ENCODE results near the gene C10orf105. TPM values are rescaled to one million over a fixed set of nuclear protein-coding genes. Genes with fewer than 3 reads are reported as not detected.
A peak's percentile ranks its signal among the peaks of the same experiment; 100 is the strongest.

C10orf105 gene
- total RNA-seq, 1 donor = under 0.01 TPM

DNA sequence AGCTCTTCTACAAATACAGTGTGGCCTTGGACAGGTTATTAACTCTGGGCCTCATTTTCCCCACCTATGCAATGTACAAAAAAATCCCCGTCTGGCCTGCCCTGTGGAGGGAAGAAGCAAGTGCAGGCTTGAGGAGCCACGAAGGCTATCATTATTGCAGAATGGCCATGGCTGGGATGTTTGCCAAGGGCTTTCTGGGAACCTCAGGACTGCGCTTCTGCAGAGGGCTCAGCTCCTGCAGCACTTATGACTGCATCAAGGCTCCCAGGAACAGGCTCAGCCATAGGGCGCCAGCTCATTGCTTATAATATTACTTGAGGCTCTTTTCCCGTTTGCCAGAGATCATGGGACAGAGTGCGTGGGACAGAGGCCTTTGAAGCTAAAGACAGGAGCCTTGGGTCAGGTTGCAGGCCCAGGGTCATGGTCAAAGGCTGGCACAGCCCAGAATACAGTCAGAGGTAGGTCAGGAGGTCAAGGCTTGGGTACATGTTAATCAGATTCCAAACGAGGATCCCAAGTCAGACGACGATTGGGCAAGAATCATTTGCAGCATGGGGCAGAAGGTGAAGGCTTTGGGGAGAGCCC lies 20.6 kb upstream of the C10orf105 start:
- H3K9me3 ChIP-seq (ENCODE audit: low read depth, low read length) = peaks cover 6% of the 10 kb centered on the region
- H3K36me3 ChIP-seq (ENCODE audit: insufficient read depth, low read length) = no peaks in the 10 kb centered on the region
- no peak overlapping the region for H2AFZ ChIP-seq (ENCODE audit: low read length)
- no peaks in the 10 kb centered on the region for H4K20me1 ChIP-seq (ENCODE audit: insufficient read depth, low read length)
- peak; percentile 94 for DNase-seq (ENCODE audit: insufficient read length, low spot score, missing footprints)
- H3K4me2 ChIP-seq (ENCODE audit: insufficient read depth, low read length) = no peak overlapping the region
- no peaks in the 10 kb centered on the region for H3K27me3 ChIP-seq (ENCODE audit: insufficient read depth, low read length)
- H3K27ac ChIP-seq (ENCODE audit: low read depth, low read length) = no peak overlapping the region
- no peaks in the 10 kb centered on the region for H3K4me1 ChIP-seq (ENCODE audit: insufficient read depth, low read length)
- H3K4me3 ChIP-seq (ENCODE audit: insufficient read depth, low read length) = no peak overlapping the region
- no peaks in the 10 kb centered on the region for H3K79me2 ChIP-seq (ENCODE audit: insufficient read depth, low read length)
- TF ChIP-seq, protein P1, sequence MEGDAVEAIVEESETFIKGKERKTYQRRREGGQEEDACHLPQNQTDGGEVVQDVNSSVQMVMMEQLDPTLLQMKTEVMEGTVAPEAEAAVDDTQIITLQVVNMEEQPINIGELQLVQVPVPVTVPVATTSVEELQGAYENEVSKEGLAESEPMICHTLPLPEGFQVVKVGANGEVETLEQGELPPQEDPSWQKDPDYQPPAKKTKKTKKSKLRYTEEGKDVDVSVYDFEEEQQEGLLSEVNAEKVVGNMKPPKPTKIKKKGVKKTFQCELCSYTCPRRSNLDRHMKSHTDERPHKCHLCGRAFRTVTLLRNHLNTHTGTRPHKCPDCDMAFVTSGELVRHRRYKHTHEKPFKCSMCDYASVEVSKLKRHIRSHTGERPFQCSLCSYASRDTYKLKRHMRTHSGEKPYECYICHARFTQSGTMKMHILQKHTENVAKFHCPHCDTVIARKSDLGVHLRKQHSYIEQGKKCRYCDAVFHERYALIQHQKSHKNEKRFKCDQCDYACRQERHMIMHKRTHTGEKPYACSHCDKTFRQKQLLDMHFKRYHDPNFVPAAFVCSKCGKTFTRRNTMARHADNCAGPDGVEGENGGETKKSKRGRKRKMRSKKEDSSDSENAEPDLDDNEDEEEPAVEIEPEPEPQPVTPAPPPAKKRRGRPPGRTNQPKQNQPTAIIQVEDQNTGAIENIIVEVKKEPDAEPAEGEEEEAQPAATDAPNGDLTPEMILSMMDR (IDR thresholded peaks at IDR 0.05; ENCODE audit: extremely low read depth, low read depth, low read length) = peak; percentile 21

DNA sequence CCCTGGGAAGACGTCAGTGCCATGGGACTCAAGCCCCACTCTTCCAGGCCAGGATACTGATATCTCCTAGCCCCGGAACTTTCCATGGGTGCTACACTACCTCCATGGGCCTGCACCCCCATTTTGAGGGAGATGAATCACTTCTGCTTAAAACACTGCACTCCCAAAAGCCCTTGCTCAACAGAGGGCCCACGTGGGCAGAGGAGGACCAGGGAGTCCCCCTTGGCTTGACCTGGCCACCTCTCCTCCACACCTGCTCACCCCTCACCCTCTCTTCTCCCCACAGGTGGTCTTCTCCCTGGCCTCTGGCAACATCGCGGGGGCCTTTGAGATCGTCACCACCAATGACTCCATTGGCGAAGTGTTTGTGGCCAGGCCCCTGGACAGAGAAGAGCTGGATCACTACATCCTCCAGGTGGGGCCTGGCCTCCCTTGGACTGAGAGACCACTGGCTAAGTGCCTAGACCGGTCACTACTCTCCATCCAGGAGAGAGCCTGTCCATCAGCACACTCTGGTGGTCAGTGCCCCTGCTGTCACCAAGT lies 19.9 kb upstream of the C10orf105 start:
- TF ChIP-seq, protein P1 (IDR thresholded peaks at IDR 0.05; ENCODE audit: extremely low read depth, low read depth, low read length) = no peak
- H3K4me3 ChIP-seq (ENCODE audit: insufficient read depth, low read length) = no peak overlapping the region
- H3K36me3 ChIP-seq (ENCODE audit: insufficient read depth, low read length) = no peaks in the 10 kb centered on the region
- no peak overlapping the region for H3K27ac ChIP-seq (ENCODE audit: low read depth, low read length)
- no peak overlapping the region for H2AFZ ChIP-seq (ENCODE audit: low read length)
- no peaks in the 10 kb centered on the region for H3K79me2 ChIP-seq (ENCODE audit: insufficient read depth, low read length)
- no peak overlapping the region for H3K4me2 ChIP-seq (ENCODE audit: insufficient read depth, low read length)
- no peaks in the 10 kb centered on the region for H4K20me1 ChIP-seq (ENCODE audit: insufficient read depth, low read length)
- no peaks in the 10 kb centered on the region for H3K27me3 ChIP-seq (ENCODE audit: insufficient read depth, low read length)
- DNase-seq (ENCODE audit: insufficient read length, low spot score, missing footprints) = no peak
- H3K4me1 ChIP-seq (ENCODE audit: insufficient read depth, low read length) = no peaks in the 10 kb centered on the region
- H3K9me3 ChIP-seq (ENCODE audit: low read depth, low read length) = peaks cover 6% of the 10 kb centered on the region

DNA sequence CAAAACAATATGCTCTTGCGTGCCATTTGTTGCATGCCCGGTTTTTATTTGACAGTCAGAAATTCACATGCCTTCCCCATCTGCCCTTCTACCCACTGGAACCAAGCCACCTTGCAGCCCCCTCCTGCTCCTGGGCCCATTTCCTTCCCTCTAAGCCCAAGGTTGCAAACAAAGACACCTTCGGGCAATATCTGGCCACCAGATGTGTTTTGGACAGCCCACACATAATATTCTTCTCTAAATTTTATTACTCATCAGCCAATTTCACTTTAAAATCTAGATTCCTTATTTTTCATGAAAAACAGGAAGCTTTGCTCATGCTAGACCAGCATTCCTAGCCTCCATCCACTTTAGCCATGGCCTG lies 18.2 kb upstream of the C10orf105 start:
- no peak for DNase-seq (ENCODE audit: insufficient read length, low spot score, missing footprints)
- H3K4me3 ChIP-seq (ENCODE audit: insufficient read depth, low read length) = no peak overlapping the region
- H3K4me2 ChIP-seq (ENCODE audit: insufficient read depth, low read length) = no peak overlapping the region
- no peaks in the 10 kb centered on the region for H3K4me1 ChIP-seq (ENCODE audit: insufficient read depth, low read length)
- H3K9me3 ChIP-seq (ENCODE audit: low read depth, low read length) = peaks cover 4% of the 10 kb centered on the region
- TF ChIP-seq, protein P1 (IDR thresholded peaks at IDR 0.05; ENCODE audit: extremely low read depth, low read depth, low read length) = no peak
- H3K27me3 ChIP-seq (ENCODE audit: insufficient read depth, low read length) = peaks cover 4% of the 10 kb centered on the region
- H2AFZ ChIP-seq (ENCODE audit: low read length) = no peak overlapping the region
- H4K20me1 ChIP-seq (ENCODE audit: insufficient read depth, low read length) = no peaks in the 10 kb centered on the region
- H3K79me2 ChIP-seq (ENCODE audit: insufficient read depth, low read length) = no peaks in the 10 kb centered on the region
- H3K27ac ChIP-seq (ENCODE audit: low read depth, low read length) = no peak overlapping the region
- no peaks in the 10 kb centered on the region for H3K36me3 ChIP-seq (ENCODE audit: insufficient read depth, low read length)

- Histone ChIP-seq H4K20me1 (ENCODE audit: insufficient read depth, low read length) (no peaks in the 10 kb centered on the region), H3K36me3 (ENCODE audit: insufficient read depth, low read length) (no peaks in the 10 kb centered on the region), H3K4me1 (ENCODE audit: insufficient read depth, low read length) (no peaks in the 10 kb centered on the region), H3K4me2 (ENCODE audit: insufficient read depth, low read length) (no peak overlapping the region), H3K4me3 (ENCODE audit: insufficient read depth, low read length) (no peak overlapping the region), H3K79me2 (ENCODE audit: insufficient read depth, low read length) (no peaks in the 10 kb centered on the region), H3K27me3 (ENCODE audit: insufficient read depth, low read length) (peaks cover 5% of the 10 kb centered on the region), H3K27ac (ENCODE audit: low read depth, low read length) (no peak overlapping the region), H3K9me3 (ENCODE audit: low read depth, low read length) (no peaks in the 10 kb centered on the region), H2AFZ (ENCODE audit: low read length) (no peak overlapping the region)
- DNase-seq (ENCODE audit: insufficient read length, low spot score, missing footprints) = no peak
- TF ChIP-seq, protein P1 (IDR thresholded peaks at IDR 0.05; ENCODE audit: extremely low read depth, low read depth, low read length) = no peak
These were observed 17.6 kb upstream of the C10orf105 start for GRCh38 chr10:71737001-71737833.

Measured in osteoblast (primary cell).